Keratinocyte (primary cell): ENCODE measurements around the gene PSAPL1.

ENCODE experiments used
- CTCF ChIP-seq, 3 experiments: IDR thresholded peaks in 1 of 3; conservative IDR thresholded peaks in 1 of 3; optimal IDR thresholded peaks in 1 of 3; 2 replicates in 2 of 3; 3 replicates in 1 of 3; pipeline versions ENCODE3 to v1.5.1; 2011; ENCODE audit warnings: low read length in 3 of 3, mild to moderate bottlenecking in 3 of 3, moderate library complexity in 2 of 3, control low read depth in 1 of 3, inconsistent platforms in 1 of 3; ENCODE audit not compliant: insufficient read depth in 2 of 3; ENCODE audit errors: extremely low read depth in 1 of 3
- EZH2 ChIP-seq: IDR thresholded peaks from one replicate; pipeline ENCODE4 v1.6.1; 2012; ENCODE audit warnings: inconsistent platforms, mild to moderate bottlenecking, low read length, moderate library complexity

DNA sequence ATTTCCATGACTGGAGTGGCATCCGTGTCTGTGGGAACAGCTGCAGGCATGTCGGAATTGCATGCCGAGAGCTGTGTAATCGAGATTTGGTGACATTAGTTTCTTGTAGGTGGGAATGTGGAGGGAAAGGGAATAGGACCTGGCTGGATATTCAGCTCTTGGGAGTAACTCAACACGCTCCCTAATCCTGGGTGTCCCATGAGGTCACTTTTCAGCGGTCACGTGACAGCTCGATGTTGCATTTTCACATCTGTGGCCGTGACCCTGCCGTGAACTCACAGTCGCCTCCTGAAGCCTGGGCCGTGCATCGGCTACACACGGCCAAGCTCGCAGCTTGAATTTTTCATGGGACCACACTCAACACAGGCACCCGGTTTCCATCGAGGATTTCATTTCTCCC lies 25.8 kb upstream of the PSAPL1 start:
- no peak for TF ChIP-seq CTCF (optimal IDR thresholded peaks at IDR 0.05 in 1 of 3, IDR thresholded peaks at IDR 0.05 in 1 of 3, conservative IDR thresholded peaks at IDR 0.05 in 1 of 3; ENCODE audit: extremely low read depth in 1 of 3, insufficient read depth in 2 of 3, low read length in 3 of 3)
- no peak for TF ChIP-seq EZH2
